WERI-Rb-1 (cell line): ENCODE measurements around the gene ZNF732.

Experiments used
- DNase-seq: peaks from one replicate; pipeline ENCODE4 v3.0.0-alpha.2; 2020
- H3K27ac ChIP-seq: fragments of 250-450 bp; sonication (Bioruptor Pico); 2 replicates; pipeline ENCODE4 v1.5.1; 2020; ENCODE audit warnings: mild to moderate bottlenecking, moderate library complexity
- H3K27me3 ChIP-seq: fragments of 250-450 bp; sonication (Bioruptor Pico); 2 replicates; pipeline ENCODE4 v1.5.1; 2021; ENCODE audit warnings: mild to moderate bottlenecking, low read depth, moderate library complexity; ENCODE audit not compliant: insufficient read depth, severe bottlenecking
- H3K36me3 ChIP-seq: fragments of 250-450 bp; sonication (Bioruptor Pico); 2 replicates; pipeline ENCODE4 v1.5.1; 2020; ENCODE audit warnings: mild to moderate bottlenecking, moderate library complexity
- H3K4me3 ChIP-seq: 2 replicates; pipeline ENCODE4 v1.5.1; 2011; ENCODE audit warnings: low read depth, mild to moderate bottlenecking, control low read depth, low read length
- H3K9me3 ChIP-seq: fragments of 250-450 bp; sonication (Bioruptor Pico); 2 replicates; pipeline ENCODE4 v1.5.1; 2021; ENCODE audit warnings: mild to moderate bottlenecking, moderate library complexity; ENCODE audit not compliant: severe bottlenecking
- CTCF ChIP-seq: IDR thresholded peaks from 2 replicates; pipeline ENCODE4 v1.5.1; 2011; ENCODE audit warnings: low read depth, mild to moderate bottlenecking, control low read depth, inconsistent platforms, low read length

The ZNF732 gene

GRCh38 chr4:304969-305680 lies at the start of gene ZNF732:
Gene ZNF732 (minus strand): TSS chr4:305474. CDS start chr4:305310, 164 bp downstream.
- TF ChIP-seq CTCF: no peak
- H3K27me3 ChIP-seq: no peaks in the 10 kb centered on the region
- no peak for DNase-seq
- no peak within 1 kb of the TSS for H3K27ac ChIP-seq
- no peaks in the 10 kb centered on the region for H3K36me3 ChIP-seq
- no peak within 1 kb of the TSS for H3K4me3 ChIP-seq
- H3K9me3 ChIP-seq: peaks cover 20% of the 10 kb centered on the region

- DNase-seq: no peak
- TF ChIP-seq CTCF: 0 out of 2 replicates have a peak, but pooled peaks have one; percentile 6
- H3K27ac ChIP-seq: no peak overlapping the region
- H3K9me3 ChIP-seq: peaks cover 13% of the 10 kb centered on the region
- no peaks in the 10 kb centered on the region for H3K27me3 ChIP-seq
- no peak overlapping the region for H3K4me3 ChIP-seq
- H3K36me3 ChIP-seq: peaks cover 60% of the 10 kb centered on the region
These were observed 34.7 kb upstream of the ZNF732 start for GRCh38 chr4:340011-340410.

- H3K4me3 ChIP-seq: peak overlapping the region; percentile 88
- no peaks in the 10 kb centered on the region for H3K27me3 ChIP-seq
- H3K27ac ChIP-seq: peak overlapping the region; percentile 93
- DNase-seq: peak; percentile 14
- H3K9me3 ChIP-seq: peaks cover 13% of the 10 kb centered on the region
- TF ChIP-seq CTCF: no peak
- H3K36me3 ChIP-seq: peaks cover 47% of the 10 kb centered on the region
These were observed 33.5 kb upstream of the ZNF732 start for GRCh38 chr4:338759-339097.

GRCh38 chr4:337932-338758 lies 32.9 kb upstream of the ZNF732 start:
- Histone ChIP-seq H3K36me3 (peaks cover 43% of the 10 kb centered on the region), H3K27ac (peak overlapping the region; percentile 93), H3K27me3 (no peaks in the 10 kb centered on the region), H3K9me3 (peaks cover 12% of the 10 kb centered on the region), H3K4me3 (peak overlapping the region; percentile 88)
- no peak for TF ChIP-seq CTCF
- peak; percentile 59 for DNase-seq

- Histone ChIP-seq H3K9me3 (peaks cover 11% of the 10 kb centered on the region), H3K27ac (peak within 1 kb of the TSS; percentile 93), H3K27me3 (no peaks in the 10 kb centered on the region), H3K36me3 (peaks cover 35% of the 10 kb centered on the region), H3K4me3 (peak within 1 kb of the TSS; percentile 88)
- DNase-seq: peak; percentile 97
- TF ChIP-seq CTCF: no peak
These were observed 32.1 kb upstream of the ZNF732 start, which contains the start of gene ZNF141 for GRCh38 chr4:337143-337931. Gene ZNF141 (plus strand): TSS chr4:337814. CDS start chr4:337984, 170 bp downstream.
